SHP77 treated with DMSO at 0.1 percent for 48 hours (cell line): ENCODE data around the gene NLGN2.
"Not testable (repeated sequence)": the region's sequence is repeated elsewhere in the genome, so short reads cannot be mapped to it uniquely, and the experiment has no call there.

ENCODE experiments used
- DNase-seq: peaks from one replicate; lab custom pipeline; 2025; lab: John Stamatoyannopoulos, UW

NLGN2 gene

DNA sequence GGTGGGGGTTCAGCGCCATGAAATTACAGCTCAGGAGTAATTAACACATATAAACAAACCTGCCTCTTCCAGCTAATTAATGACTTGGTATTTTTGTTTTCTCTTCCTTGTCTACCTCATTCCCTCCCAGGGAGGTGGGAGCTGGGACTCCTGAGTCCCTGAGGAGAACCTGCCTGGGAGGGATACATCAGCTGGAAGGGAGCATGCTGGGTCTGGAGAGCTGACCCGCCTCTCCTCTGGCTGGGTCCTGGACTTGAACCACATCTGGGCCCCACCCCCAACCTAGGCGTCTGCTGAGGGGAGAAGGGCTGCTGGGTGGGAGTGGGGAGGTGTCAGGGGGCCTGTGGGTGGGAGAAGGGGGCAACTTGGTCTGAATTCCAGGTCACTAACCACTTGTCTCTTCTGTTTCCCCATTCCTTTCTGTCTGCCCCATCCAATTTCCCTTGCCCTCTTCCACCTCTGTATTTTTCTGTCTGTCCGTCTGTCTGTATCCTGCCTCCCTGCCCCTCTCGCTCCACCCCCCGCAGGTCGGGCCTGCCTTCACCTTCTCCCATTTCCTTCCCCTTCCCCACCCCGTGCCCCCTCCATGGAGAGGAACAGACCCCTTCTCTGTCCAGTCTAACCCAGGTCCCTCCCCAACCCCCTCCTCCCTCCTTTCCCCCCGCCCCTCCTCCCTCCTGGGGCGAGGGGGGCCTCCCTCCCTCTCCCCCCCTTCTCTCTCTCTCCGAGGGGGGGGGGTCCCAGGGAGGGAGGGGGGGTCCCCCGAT, at the start of gene NLGN2:
TSS of gene NLGN2 (plus strand) at position 361 of the 767 bp plus-strand sequence. CDS start 411 bp downstream, outside the sequence.
- DNase-seq, result no peak

DNA sequence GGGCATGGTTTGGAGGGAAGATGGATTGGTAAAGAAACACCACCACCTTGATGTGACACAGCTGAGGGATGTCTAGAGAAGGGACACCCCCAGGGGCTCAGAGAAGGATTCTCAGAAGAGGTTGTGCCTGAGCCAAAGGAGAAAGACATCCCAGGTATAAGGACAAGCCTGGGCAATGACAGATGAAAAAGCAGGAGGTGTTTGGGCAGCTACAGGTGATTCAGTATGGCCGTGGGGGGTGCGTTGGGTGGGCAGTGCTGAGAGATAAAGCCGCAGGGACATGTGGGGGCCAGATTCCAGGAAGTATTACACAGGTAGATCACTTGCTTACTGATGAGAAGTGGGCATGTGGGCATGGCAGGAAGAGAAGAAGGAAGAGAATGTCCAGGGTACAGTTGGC, 45.7 kb upstream of the NLGN2 start:
- DNase-seq, result no peak

DNA sequence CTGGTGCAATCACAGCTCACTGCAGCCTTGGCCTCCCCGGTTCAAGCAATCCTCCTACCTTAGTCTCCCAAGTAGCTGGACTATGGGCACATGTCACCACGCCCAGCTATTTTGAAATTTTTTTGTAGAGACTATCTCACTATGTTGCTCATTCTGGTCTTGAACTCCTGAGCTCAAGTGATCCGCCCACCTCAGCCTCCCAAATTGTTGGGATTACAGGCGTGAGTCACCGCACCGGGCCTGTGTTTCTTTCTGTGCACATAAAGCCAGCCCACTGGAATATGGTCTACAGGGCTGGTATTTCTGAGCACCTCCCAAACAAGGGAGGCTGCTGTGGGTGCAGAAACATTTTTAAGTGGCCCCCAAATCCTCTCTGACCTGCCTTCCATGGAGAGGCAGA, 44.3 kb upstream of the NLGN2 start:
- DNase-seq, result no peak

- DNase-seq, result not testable (repeated sequence)
These were observed 41.7 kb upstream of the NLGN2 start for GRCh38 chr17:7365963-7366362.

DNA sequence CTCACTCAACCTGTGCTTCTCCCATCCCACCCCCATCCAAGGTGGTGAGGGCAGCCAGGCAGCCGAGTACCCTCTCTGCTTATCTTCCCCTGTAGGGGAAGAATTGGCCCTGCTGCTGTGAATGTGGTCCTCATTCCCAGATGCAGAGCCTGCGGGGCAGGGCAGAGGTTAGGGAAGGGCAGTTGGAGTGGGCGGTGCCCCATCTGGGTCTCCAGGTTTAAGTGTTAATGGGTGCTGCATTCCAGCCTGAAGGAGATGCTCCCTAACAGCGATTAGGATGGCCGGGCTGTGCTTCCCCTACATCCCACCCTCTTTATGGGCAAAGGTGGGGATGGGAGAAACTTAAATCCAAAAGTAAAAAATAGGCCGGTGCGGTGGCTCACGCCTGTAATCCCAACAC, 40.6 kb upstream of the NLGN2 start:
- no peak for DNase-seq

- no peak for DNase-seq
These were observed 39.6 kb upstream of the NLGN2 start for GRCh38 chr17:7367918-7368598.

GRCh38 chr17:7368599-7368994, 39.0 kb upstream of the NLGN2 start:
- DNase-seq, result not testable (repeated sequence)

DNA sequence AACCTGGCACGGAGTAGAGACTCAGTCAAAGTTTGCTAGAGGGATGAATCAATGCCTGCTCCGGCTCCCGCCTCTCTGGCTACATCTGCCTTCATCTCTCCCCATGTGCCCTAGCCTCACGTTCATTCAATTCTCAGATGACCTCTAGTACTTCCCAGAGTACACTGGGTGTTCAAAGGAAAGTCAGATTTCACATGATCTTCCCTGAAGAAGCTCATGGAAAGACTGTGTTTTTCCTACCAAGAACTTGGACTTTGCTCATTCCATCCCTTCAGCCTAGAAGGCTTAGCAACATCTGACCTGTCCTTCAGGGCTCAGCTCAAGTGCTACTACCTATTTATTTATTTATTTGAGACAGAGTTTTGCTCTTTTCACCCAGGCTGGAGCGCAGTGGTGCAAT, 37.8 kb upstream of the NLGN2 start:
- DNase-seq, result no peak

DNA sequence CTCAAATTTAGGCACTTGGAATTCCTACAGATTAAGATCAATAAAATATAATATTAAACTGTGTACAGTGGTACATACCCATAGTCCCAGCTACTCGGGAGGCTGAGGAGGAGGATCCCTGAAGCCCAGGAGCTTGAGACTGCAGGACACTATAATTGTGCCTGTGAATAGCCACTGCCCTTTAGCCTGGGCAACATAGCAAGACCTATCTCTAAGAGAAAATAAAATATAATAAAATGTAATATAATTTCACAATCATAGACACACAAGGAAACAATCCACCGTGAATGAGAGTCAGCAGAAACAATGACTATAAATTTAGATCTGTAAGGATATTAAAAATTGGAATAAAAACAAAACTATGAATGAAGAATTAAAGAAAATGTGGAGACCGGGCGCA, 36.8 kb upstream of the NLGN2 start:
- DNase-seq, result no peak

- no peak for DNase-seq
These were observed 33.3 kb upstream of the NLGN2 start for GRCh38 chr17:7374353-7374752.

- no peak for DNase-seq
These were observed 28.5 kb upstream of the NLGN2 start for GRCh38 chr17:7379134-7379533.

DNA sequence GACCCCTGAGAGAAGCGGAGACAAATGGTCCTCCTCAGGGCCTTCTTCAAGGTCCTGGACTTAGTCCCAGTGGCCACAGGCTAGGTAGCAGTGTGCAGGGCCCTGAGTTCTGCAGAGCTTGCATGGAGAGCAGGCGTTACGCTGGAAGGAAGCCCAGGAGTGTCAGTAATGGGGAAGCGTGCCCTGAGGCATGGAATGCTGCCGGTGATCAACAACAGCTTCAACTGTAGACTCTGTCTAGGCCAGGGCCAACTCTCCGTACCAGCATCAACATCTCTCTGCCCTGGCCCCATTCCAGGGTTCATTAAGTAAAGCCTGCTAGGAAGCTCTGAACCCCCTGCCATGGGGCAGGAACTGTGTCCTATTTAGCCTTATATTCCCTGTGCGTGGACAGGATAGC, 27.3 kb upstream of the NLGN2 start:
- no peak for DNase-seq

- DNase-seq, result no peak
These were observed 26.6 kb upstream of the NLGN2 start, which contains the start of gene TNK1 for GRCh38 chr17:7380855-7381683. Gene TNK1, plus strand, starts transcription at chr17:7381089. Its CDS starts 1,838 bp downstream, at chr17:7382927.

DNA sequence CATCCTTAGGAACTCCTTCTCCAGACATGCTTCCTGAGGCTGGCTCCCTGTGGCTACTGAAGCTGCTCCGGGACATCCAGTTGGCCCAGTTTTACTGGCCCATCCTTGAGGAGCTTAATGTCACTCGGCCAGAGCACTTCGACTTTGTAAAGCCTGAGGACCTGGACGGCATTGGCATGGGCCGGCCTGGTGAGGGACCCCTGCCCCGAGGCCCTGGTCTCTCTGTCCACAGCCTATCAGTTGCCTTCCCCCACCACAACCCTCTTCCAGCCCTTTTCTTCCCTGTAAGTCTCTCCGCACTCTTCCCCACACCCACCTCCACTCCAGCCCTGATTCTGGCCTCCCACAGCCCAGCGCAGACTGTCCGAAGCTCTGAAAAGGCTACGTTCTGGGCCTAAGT, 24.7 kb upstream of the NLGN2 start:
- no peak for DNase-seq

DNA sequence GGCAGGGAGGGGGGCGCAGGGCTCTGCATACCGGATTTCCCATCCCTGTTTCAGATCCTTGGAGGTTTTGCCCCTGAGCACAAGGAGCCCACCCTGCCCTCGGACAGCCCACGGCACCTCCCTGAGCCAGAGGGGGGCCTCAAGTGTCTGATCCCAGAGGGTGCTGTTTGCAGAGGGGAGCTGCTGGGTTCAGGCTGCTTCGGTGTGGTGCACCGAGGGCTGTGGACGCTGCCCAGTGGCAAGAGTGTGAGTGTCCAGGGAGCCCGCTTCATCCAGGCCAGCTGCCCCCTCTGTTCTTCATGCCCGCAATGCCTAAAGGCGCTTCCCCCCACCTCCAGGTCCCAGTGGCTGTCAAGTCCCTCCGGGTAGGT, 24.3 kb upstream of the NLGN2 start:
- no peak for DNase-seq

DNA sequence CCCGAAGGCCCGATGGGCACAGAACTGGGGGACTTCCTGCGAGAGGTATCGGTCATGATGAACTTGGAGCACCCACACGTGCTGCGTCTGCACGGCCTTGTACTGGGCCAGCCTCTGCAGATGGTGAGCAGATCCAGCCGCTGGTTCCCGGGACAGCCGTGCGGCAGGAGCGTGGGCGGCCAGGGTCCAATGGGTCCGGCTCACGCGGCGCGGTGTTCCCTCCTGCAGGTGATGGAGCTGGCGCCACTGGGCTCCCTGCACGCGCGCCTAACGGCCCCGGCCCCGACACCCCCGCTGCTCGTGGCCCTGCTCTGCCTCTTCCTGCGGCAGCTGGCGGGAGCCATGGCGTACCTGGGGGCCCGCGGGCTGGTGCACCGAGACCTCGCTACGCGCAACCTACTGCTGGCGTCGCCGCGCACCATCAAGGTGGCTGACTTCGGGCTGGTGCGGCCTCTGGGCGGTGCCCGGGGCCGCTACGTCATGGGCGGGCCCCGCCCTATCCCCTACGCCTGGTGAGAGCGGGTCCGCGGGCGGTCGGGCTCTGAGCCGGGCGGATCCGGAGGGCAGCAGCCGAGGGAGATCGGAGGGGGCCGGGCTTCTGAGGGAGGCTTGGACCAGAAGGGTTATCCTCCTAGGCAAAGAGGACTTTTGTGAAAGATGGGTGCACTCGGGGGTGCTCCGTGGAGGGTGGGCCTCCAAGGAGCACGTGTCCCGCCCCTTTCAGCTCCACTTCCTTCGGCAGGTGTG, 23.7 kb upstream of the NLGN2 start:
- DNase-seq, result no peak

DNA sequence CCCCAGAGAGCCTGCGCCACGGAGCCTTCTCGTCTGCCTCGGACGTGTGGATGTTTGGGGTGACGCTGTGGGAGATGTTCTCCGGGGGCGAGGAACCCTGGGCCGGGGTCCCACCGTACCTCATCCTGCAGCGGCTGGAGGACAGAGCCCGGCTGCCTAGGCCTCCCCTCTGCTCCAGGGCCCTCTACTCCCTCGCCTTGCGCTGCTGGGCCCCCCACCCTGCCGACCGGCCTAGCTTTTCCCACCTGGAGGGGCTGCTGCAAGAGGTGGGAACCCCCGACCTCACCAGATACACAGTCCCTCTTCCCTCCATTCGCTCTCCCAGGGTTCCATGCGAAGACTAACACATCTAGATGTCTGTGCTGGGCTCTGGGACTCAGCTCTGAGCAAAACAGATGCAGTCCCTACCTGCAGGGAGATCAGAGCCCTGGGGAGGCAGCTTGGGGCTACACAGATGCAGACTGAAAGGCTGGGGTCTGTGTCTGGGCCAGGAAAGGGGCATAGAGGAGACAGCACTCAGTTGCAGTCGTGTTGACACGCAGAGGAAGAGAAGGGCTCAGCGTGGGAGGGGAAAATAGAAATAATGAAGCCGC, 23.1 kb upstream of the NLGN2 start:
- DNase-seq, result no peak

DNA sequence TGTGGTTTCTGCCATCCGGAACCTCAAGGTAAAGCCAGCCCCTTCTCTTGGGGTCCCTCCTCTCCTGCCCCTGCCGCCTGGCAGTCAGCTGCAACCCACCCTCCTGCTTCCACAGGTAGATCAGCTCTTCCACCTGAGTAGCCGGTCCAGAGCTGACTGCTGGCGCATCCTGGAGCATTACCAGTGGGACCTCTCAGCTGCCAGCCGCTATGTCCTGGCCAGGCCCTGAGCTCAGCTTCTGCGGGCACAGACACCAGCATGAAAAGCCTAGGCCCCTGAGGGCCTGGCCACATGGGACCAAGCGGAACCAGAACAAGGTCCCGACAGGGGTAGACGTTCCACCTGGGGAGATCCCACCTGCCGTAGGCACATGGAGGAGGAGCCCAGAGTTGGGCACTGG, 18.8 kb upstream of the NLGN2 start:
- no peak for DNase-seq

- DNase-seq, result no peak
These were observed 17.4 kb upstream of the NLGN2 start for GRCh38 chr17:7389924-7390910.

DNA sequence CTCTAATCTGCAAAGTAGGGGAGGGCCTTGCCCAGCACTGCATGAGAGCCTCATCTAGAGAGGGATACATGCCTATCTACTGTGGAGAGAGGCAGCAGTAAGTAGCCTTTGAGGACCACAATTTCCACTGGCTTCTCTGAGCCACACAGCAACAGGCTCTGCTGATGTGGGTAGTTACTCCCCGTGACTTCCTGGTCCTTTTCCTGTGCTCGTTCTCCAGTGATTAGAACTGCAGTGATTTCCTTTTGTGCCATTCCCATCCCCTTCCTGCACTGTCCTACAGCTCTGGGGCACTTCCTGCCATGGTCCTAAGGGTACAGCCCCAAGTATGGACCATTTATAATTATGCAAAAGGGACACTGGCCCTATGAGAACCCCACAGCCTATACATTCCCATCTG, 16.3 kb upstream of the NLGN2 start:
- DNase-seq, result no peak
